Naive B cell (primary cell): ENCODE data around the gene HMCES. TPM values are rescaled to one million over a fixed set of nuclear protein-coding genes. Genes with fewer than 3 reads are reported as not detected.

Experiments
- ATAC-seq, 2 donors: fragments of 150-1000 bp; cut with Tn5 transposase; 2 replicates each; pipeline ENCODE4 v1.10.0; 2021; ENCODE audit warnings: low read depth in 2 of 2, mild to moderate bottlenecking in 2 of 2, moderate library complexity in 2 of 2
- DNase-seq: peaks from one replicate; pipeline ENCODE4 v3.0.0; 2022
- H3K27ac Mint-ChIP-seq, 6 donors: one replicate each; pipeline ENCODE4 v1.8.0; 2020 to 2022; ENCODE audit warnings: mild to moderate bottlenecking in 6 of 6, mixed read lengths in 6 of 6, moderate library complexity in 5 of 6, inconsistent platforms in 2 of 6
- H3K27me3 Mint-ChIP-seq, 3 donors: one replicate each; pipeline ENCODE4 v1.8.0; 2021 to 2022; ENCODE audit warnings: mixed read lengths in 3 of 3, mild to moderate bottlenecking in 1 of 3
- H3K36me3 Mint-ChIP-seq, 2 donors: one replicate each; pipeline ENCODE4 v1.8.0; 2020 to 2022; ENCODE audit warnings: mixed read lengths in 2 of 2, inconsistent platforms in 1 of 2, mild to moderate bottlenecking in 1 of 2
- H3K4me1 Mint-ChIP-seq, 3 donors: one replicate each; pipeline ENCODE4 v1.8.0; 2020 to 2022; ENCODE audit warnings: mixed read lengths in 3 of 3, inconsistent platforms in 1 of 3, mild to moderate bottlenecking in 1 of 3, moderate library complexity in 1 of 3
- H3K4me3 Mint-ChIP-seq, 8 donors: one replicate each; pipeline ENCODE4 v1.8.0; 2020 to 2022; ENCODE audit warnings: mild to moderate bottlenecking in 8 of 8, mixed read lengths in 8 of 8, moderate library complexity in 8 of 8, inconsistent platforms in 2 of 8
- H3K9me3 Mint-ChIP-seq, 7 donors: one replicate each; pipeline ENCODE4 v1.8.0; 2020 to 2022; ENCODE audit warnings: mixed read lengths in 7 of 7, mild to moderate bottlenecking in 5 of 7, inconsistent platforms in 2 of 7, moderate library complexity in 1 of 7
- polyA plus RNA-seq, 6 donors: library from polyadenylated mRNA; unstranded; fragments of 300-500 nt; fragmentation: Illumina TruSeq; gene quantifications; one replicate each; pipeline ENCODE4 v1.2.3, GENCODE V29; 2021; ENCODE audit warnings: low read depth in 6 of 6

The HMCES gene
- polyA plus RNA-seq, 6 donors from 2014 or later = 128 to 265 (median 146) TPM

- no peak for ATAC-seq
- no peak overlapping the region for H3K4me3 Mint-ChIP-seq
- no peaks in the 10 kb centered on the region for H3K9me3 Mint-ChIP-seq
- peaks cover 0 to 34% of the 10 kb centered on the region in 2 donors for H3K36me3 Mint-ChIP-seq
- H3K4me1 Mint-ChIP-seq = peaks cover 9 to 26% (median 14%) of the 10 kb centered on the region in 3 donors
- no peak for DNase-seq
- H3K27ac Mint-ChIP-seq = no peak overlapping the region
- no peaks in the 10 kb centered on the region for H3K27me3 Mint-ChIP-seq
These were observed 10.7 kb downstream of the HMCES start for GRCh38 chr3:129289201-129289921.

DNA sequence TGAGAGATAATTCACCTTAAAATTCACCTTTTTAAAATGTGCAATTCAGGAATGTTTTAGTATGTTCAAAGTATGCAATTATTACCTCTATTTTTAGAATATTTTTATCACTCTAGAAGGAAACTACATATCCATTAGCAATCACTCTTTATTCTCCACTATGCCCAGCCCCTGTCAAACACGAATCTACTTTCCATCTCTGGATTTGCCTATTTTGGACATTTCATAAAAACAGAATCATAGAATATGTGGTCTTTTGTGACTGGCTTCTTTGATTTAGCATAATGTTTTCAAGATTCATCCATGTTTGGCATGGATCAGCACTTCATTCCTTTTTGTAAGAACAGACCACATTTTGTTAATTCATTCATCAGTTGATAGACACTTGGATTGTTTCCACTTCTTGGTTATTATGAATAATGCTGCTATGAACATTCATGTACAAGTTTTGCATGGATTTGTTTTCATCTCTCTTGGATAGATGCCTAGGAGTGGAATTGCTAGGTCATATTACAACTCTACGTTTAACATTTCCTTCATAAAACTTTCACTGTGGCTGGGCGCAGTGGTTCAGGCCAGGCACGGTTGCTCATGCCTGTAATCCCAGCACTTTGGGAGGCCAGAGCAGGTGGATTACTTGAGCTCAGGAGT, 12.7 kb downstream of the HMCES start:
- no peak for ATAC-seq
- Mint-ChIP-seq H3K27ac (no peak overlapping the region), H3K36me3 (peaks cover 6 to 44% of the 10 kb centered on the region in 2 donors), H3K9me3 (no peaks in the 10 kb centered on the region), H3K4me3 (no peak overlapping the region), H3K27me3 (no peaks in the 10 kb centered on the region), H3K4me1 (peaks cover 6 to 15% (median 11%) of the 10 kb centered on the region in 3 donors)
- DNase-seq = no peak

DNA sequence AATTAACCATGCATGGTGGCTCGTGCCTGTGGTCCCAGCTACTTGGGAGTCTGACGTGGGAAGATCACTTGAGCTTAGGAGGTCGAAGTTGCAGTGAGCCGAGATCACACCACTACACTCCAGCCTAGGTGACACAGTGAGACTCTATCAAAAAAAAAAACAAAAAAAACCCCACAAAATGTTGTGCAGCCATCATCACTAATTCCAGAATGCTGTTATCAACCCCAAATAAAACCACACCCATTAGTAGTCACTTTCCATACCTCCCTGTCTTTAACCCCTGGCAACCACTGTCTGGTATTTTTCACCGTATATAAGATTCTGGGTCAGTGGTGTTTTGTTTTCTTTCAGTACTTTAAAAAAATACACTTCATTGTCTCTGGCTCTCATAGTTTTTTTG, 16.6 kb downstream of the HMCES start:
- Mint-ChIP-seq H3K4me3 (no peak overlapping the region), H3K27ac (no peak overlapping the region), H3K36me3 (peaks cover 6 to 43% of the 10 kb centered on the region in 2 donors), H3K9me3 (no peaks in the 10 kb centered on the region), H3K27me3 (no peaks in the 10 kb centered on the region), H3K4me1 (peaks cover 0 to 16% (median 0%) of the 10 kb centered on the region in 3 donors)
- ATAC-seq (no peak), DNase-seq (no peak)

GRCh38 chr3:129304146-129304961, 25.7 kb downstream of the HMCES start:
- H3K27me3 Mint-ChIP-seq = no peaks in the 10 kb centered on the region
- H3K9me3 Mint-ChIP-seq = no peaks in the 10 kb centered on the region
- DNase-seq (no peak), ATAC-seq (no peak)
- H3K36me3 Mint-ChIP-seq = peaks cover 9 to 13% of the 10 kb centered on the region in 2 donors
- H3K27ac Mint-ChIP-seq = peak overlapping the region in 4 of 6 donors; percentile 14 to 59 (median 39)
- H3K4me1 Mint-ChIP-seq = peaks cover 19 to 28% (median 25%) of the 10 kb centered on the region in 3 donors
- H3K4me3 Mint-ChIP-seq = peak overlapping the region in 2 of 8 donors; percentile 20 to 44

GRCh38 chr3:129304962-129305222, 26.2 kb downstream of the HMCES start:
- Mint-ChIP-seq H3K4me1 (peaks cover 19 to 28% (median 25%) of the 10 kb centered on the region in 3 donors), H3K27ac (peak overlapping the region in 1 of 6 donors; percentile 40), H3K36me3 (peaks cover 9 to 13% of the 10 kb centered on the region in 2 donors), H3K4me3 (peak overlapping the region in 1 of 8 donors; percentile 20), H3K9me3 (no peaks in the 10 kb centered on the region), H3K27me3 (no peaks in the 10 kb centered on the region)
- no peak for DNase-seq
- ATAC-seq = no peak

- ATAC-seq = peak; percentile 77
- peak overlapping the region; percentile 47 to 87 (median 71) for H3K4me3 Mint-ChIP-seq
- peaks cover 19 to 28% (median 25%) of the 10 kb centered on the region in 3 donors for H3K4me1 Mint-ChIP-seq
- no peak for DNase-seq
- H3K36me3 Mint-ChIP-seq = peaks cover 9 to 13% of the 10 kb centered on the region in 2 donors
- H3K27me3 Mint-ChIP-seq = no peaks in the 10 kb centered on the region
- no peaks in the 10 kb centered on the region for H3K9me3 Mint-ChIP-seq
- H3K27ac Mint-ChIP-seq = peak overlapping the region in 5 of 6 donors; percentile 25 to 90 (median 42)
These were observed 27.0 kb downstream of the HMCES start for GRCh38 chr3:129305592-129306091.

- Mint-ChIP-seq H3K4me1 (peaks cover 28 to 43% (median 42%) of the 10 kb centered on the region in 3 donors), H3K9me3 (peaks cover 0 to 2% (median 0%) of the 10 kb centered on the region in 7 donors), H3K4me3 (peak overlapping the region in 1 of 8 donors; percentile 5), H3K36me3 (peaks cover 0 to 12% of the 10 kb centered on the region in 2 donors), H3K27me3 (no peaks in the 10 kb centered on the region), H3K27ac (no peak overlapping the region)
- ATAC-seq = no peak
- no peak for DNase-seq
These were observed 30.0 kb downstream of the HMCES start for GRCh38 chr3:129308636-129309035.

GRCh38 chr3:129310111-129311011, 31.7 kb downstream of the HMCES start:
- Mint-ChIP-seq H3K27ac (peak overlapping the region in 4 of 6 donors; percentile 6 to 78 (median 30)), H3K36me3 (no peaks in the 10 kb centered on the region), H3K4me1 (peaks cover 29 to 41% (median 40%) of the 10 kb centered on the region in 3 donors), H3K27me3 (no peaks in the 10 kb centered on the region), H3K4me3 (peak overlapping the region in 1 of 8 donors; percentile 44), H3K9me3 (peaks cover 0 to 2% (median 0%) of the 10 kb centered on the region in 7 donors)
- DNase-seq (no peak), ATAC-seq (no peak)

DNA sequence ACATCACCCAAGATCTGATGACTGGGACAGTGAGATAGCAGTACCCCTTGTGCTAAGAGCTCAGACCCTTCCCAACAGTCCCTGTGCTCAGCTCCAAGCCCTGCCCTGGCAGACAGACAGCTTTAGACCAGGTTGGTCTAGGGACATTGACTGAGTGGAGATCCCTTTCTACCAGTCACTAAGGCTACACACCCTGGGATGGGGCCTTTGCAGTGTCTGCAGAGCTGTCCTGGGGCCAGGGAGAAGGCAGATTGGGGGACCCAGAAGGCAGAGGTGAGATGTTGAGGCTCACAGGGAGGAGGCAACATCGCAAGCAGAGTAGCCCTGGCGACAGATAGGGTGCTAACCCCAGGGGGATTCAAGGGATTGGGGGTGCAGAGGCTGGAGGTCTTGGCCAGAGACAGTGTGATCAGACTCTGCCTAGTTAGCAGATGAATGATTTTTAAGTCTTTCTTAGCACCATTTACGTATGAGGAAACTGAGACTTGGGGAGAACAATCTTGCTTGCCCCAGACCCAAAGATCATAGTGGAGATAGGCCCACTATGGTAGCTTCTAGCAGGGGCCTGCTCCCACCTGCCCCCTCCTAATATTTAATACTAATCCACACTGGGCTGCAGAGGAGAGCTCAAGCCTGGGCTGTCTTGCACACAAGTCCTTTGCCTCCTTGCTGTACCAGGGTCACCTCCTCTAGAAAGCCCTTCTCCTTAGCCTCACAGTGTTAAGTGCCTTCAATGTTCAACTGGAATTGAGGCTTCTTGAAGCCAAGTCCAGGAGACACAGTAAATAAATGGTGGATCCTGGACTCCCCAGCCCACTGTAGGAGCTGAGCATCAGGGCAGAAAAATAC, 32.6 kb downstream of the HMCES start:
- DNase-seq (no peak), ATAC-seq (no peak)
- Mint-ChIP-seq H3K27ac (peak overlapping the region in 4 of 6 donors; percentile 43 to 78 (median 53)), H3K4me3 (peak overlapping the region in 2 of 8 donors; percentile 2 to 44), H3K4me1 (peaks cover 26 to 39% (median 34%) of the 10 kb centered on the region in 3 donors), H3K36me3 (no peaks in the 10 kb centered on the region), H3K27me3 (no peaks in the 10 kb centered on the region), H3K9me3 (peaks cover 0 to 2% (median 0%) of the 10 kb centered on the region in 7 donors)

GRCh38 chr3:129312021-129312639, 33.5 kb downstream of the HMCES start:
- peak overlapping the region in 4 of 6 donors; percentile 3 to 79 (median 36) for H3K27ac Mint-ChIP-seq
- H3K27me3 Mint-ChIP-seq = no peaks in the 10 kb centered on the region
- H3K4me3 Mint-ChIP-seq = peak overlapping the region in 3 of 8 donors; percentile 0 to 97 (median 53)
- ATAC-seq (no peak), DNase-seq (no peak)
- H3K9me3 Mint-ChIP-seq = peaks cover 0 to 2% (median 0%) of the 10 kb centered on the region in 7 donors
- peaks cover 26 to 42% (median 31%) of the 10 kb centered on the region in 3 donors for H3K4me1 Mint-ChIP-seq
- no peaks in the 10 kb centered on the region for H3K36me3 Mint-ChIP-seq

- Mint-ChIP-seq H3K27ac (peak overlapping the region in 1 of 6 donors; percentile 70), H3K9me3 (peaks cover 0 to 2% (median 0%) of the 10 kb centered on the region in 7 donors), H3K4me1 (peaks cover 26 to 49% (median 35%) of the 10 kb centered on the region in 3 donors), H3K4me3 (peak overlapping the region in 7 of 8 donors; percentile 5 to 97 (median 44)), H3K27me3 (peaks cover 0 to 4% (median 0%) of the 10 kb centered on the region in 3 donors), H3K36me3 (no peaks in the 10 kb centered on the region)
- no peak for DNase-seq
- ATAC-seq = no peak
These were observed 34.2 kb downstream of the HMCES start for GRCh38 chr3:129312671-129313414.
